GM12878 (cell line): Measurements from ENCODE around the gene BEND7.

Experiments used
- BRCA1 ChIP-seq: IDR thresholded peaks from 2 replicates; pipeline ENCODE4 v1.6.1; 2011; ENCODE audit warnings: low read depth, low read length, improper control_type of control experiment
- CREM ChIP-seq: IDR thresholded peaks from 2 replicates; pipeline ENCODE4 v1.6.1; 2014; ENCODE audit warnings: antibody characterized with exemption, low read depth
- CTCF ChIP-seq, 3 experiments: IDR thresholded peaks in 2 of 3; conservative IDR thresholded peaks in 1 of 3; 2 replicates each; pipeline ENCODE4 v1.5.1; 2011; ENCODE audit warnings: low read depth in 3 of 3, low read length in 3 of 3, mild to moderate bottlenecking in 3 of 3, control low read depth in 2 of 3, moderate library complexity in 2 of 3, inconsistent platforms in 1 of 3, mixed read lengths in 1 of 3; ENCODE audit not compliant: control insufficient read depth in 2 of 3, insufficient read depth in 1 of 3; ENCODE audit errors: extremely low read depth in 1 of 3
- E4F1 ChIP-seq: fragments of 450-650 bp; IDR thresholded peaks from 2 replicates; pipeline ENCODE4 v1.6.1; 2018; ENCODE audit warnings: borderline replicate concordance, mild to moderate bottlenecking; ENCODE audit not compliant: partially characterized antibody
- EP300 ChIP-seq, 2 experiments: fragments of 150-350 bp in 1 of 2; IDR thresholded peaks; 2 replicates each; pipeline ENCODE4 v1.6.1; 2011 to 2012; ENCODE audit warnings: low read depth in 2 of 2, low read length in 2 of 2, borderline replicate concordance in 1 of 2, improper control_type of control experiment in 1 of 2, inconsistent platforms in 1 of 2; ENCODE audit not compliant: control insufficient read depth in 1 of 2
- ESRRA ChIP-seq: IDR thresholded peaks from 2 replicates; pipeline ENCODE4 v1.6.1; 2012; ENCODE audit warnings: mild to moderate bottlenecking, low read length, improper control_type of control experiment
- EZH2 ChIP-seq: IDR thresholded peaks from 2 replicates; pipeline ENCODE4 v1.6.1; 2012; ENCODE audit warnings: low read depth, mild to moderate bottlenecking, control low read depth, inconsistent platforms, low read length, borderline replicate concordance; ENCODE audit not compliant: control insufficient read depth
- MXI1 ChIP-seq: fragments of 150-350 bp; IDR thresholded peaks from 2 replicates; pipeline ENCODE4 v1.6.1; 2011; ENCODE audit warnings: low read depth, mild to moderate bottlenecking, inconsistent platforms, low read length, improper control_type of control experiment
- NBN ChIP-seq: fragments of 450-650 bp; IDR thresholded peaks from 2 replicates; pipeline ENCODE4 v1.6.1; 2016
- POLR2A ChIP-seq: IDR thresholded peaks from 2 replicates; pipeline ENCODE4 v1.6.1; 2011; ENCODE audit warnings: low read depth, mild to moderate bottlenecking, low read length
- POLR2AphosphoS5 ChIP-seq: IDR thresholded peaks from 2 replicates; pipeline ENCODE4 v1.6.1; 2011; ENCODE audit warnings: mild to moderate bottlenecking, low read length, inconsistent platforms
- SMAD5 ChIP-seq: IDR thresholded peaks from 2 replicates; pipeline ENCODE4 v1.6.1; 2016; ENCODE audit warnings: antibody characterized with exemption, low read depth
- SMC3 ChIP-seq: IDR thresholded peaks from 2 replicates; pipeline ENCODE4 v1.6.1; 2011; ENCODE audit warnings: low read length, improper control_type of control experiment, borderline replicate concordance

- TF ChIP-seq POLR2AphosphoS5, result no peak
- no peak for TF ChIP-seq EZH2
- TF ChIP-seq CTCF (IDR thresholded peaks at IDR 0.05 in 2 of 3, conservative IDR thresholded peaks at IDR 0.05 in 1 of 3; ENCODE audit: control insufficient read depth in 2 of 3, extremely low read depth in 1 of 3, insufficient read depth in 1 of 3, low read depth in 3 of 3, low read length in 3 of 3), result no peak
- no peak for TF ChIP-seq BRCA1
- TF ChIP-seq MXI1, result no peak
- TF ChIP-seq NBN, result no peak
- no peak for TF ChIP-seq SMAD5
- no peak for TF ChIP-seq E4F1
- TF ChIP-seq POLR2A, result no peak
- TF ChIP-seq ESRRA, result no peak
- TF ChIP-seq CREM, result no peak
- TF ChIP-seq SMC3, result no peak
- TF ChIP-seq EP300 (IDR thresholded peaks at IDR 0.05; ENCODE audit: borderline replicate concordance in 1 of 2, control insufficient read depth in 1 of 2, low read depth in 2 of 2, low read length in 2 of 2), result no peak
These were observed 12.6 kb downstream of the BEND7 start for GRCh38 chr10:13516176-13516575.
